GM19463 (cell line): ENCODE results near the gene FCHO2.
"Not testable (repeated sequence)": the region's sequence is repeated elsewhere in the genome, so short reads cannot be mapped to it uniquely, and the experiment has no call there.

Experiments
- ATAC-seq: cut with Tn5 transposase; IDR thresholded peaks from one replicate; pipeline ENCODE4 v1.9.1; 2021; ENCODE audit warnings: mild to moderate bottlenecking, moderate library complexity; ENCODE audit not compliant: unreplicated experiment

Gene FCHO2, protein sequence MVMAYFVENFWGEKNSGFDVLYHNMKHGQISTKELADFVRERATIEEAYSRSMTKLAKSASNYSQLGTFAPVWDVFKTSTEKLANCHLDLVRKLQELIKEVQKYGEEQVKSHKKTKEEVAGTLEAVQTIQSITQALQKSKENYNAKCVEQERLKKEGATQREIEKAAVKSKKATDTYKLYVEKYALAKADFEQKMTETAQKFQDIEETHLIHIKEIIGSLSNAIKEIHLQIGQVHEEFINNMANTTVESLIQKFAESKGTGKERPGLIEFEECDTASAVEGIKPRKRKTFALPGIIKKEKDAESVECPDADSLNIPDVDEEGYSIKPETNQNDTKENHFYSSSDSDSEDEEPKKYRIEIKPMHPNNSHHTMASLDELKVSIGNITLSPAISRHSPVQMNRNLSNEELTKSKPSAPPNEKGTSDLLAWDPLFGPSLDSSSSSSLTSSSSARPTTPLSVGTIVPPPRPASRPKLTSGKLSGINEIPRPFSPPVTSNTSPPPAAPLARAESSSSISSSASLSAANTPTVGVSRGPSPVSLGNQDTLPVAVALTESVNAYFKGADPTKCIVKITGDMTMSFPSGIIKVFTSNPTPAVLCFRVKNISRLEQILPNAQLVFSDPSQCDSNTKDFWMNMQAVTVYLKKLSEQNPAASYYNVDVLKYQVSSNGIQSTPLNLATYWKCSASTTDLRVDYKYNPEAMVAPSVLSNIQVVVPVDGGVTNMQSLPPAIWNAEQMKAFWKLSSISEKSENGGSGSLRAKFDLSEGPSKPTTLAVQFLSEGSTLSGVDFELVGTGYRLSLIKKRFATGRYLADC

GRCh38 chr5:72955768-72956323 is at the start of gene FCHO2:
FCHO2 (plus strand) TSS chr5:72956041; CDS start chr5:72956097, 56 bp downstream.
- ATAC-seq = peak; percentile 90

- ATAC-seq = no peak
Observed at GRCh38 chr5:72906806-72907205, 49.0 kb upstream of the FCHO2 start.

- no peak for ATAC-seq
Observed at GRCh38 chr5:72908664-72909063, 47.2 kb upstream of the FCHO2 start.

- ATAC-seq = no peak
Observed at GRCh38 chr5:72917371-72917776, 38.5 kb upstream of the FCHO2 start.

DNA sequence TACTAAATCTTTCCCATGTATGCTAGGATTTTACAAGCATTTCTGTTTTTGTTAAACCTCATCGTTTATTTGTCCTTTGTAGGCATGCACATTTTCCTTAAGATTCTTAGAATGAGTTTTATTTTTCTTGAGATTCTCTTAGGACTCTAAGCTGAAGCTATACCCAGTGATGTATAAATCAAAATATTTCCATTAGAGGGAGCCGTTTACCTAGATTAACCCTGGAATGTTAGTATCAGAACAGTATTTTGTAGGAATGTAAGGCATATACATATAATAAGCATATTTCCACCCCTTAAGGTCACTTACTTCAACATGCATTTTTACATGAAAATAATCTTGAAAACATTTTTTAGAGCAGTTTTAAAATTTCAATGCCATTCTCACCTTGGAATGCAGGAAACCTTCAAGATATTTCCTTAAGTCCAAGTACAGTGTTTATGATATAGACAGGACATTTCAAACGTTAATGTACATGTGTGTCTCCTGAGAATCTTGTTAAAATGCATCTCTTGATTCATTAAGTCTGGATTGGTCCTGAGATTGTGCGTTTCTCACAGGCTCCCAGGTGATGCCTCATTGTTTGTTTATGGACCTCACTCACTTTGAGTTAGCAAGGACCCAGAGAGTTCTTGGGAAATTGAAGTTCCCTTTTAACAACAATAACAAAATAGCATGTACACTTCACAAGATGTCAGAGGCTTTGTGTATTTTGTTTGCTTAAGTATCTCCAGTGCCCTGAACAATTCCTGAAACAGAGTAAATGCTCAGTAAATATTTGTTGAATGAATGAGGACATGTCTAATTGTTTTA is 34.9 kb upstream of the FCHO2 start:
- no peak for ATAC-seq

GRCh38 chr5:72921886-72922285 is 34.0 kb upstream of the FCHO2 start:
- ATAC-seq = no peak

GRCh38 chr5:72922422-72922821 is 33.4 kb upstream of the FCHO2 start:
- ATAC-seq = no peak

DNA sequence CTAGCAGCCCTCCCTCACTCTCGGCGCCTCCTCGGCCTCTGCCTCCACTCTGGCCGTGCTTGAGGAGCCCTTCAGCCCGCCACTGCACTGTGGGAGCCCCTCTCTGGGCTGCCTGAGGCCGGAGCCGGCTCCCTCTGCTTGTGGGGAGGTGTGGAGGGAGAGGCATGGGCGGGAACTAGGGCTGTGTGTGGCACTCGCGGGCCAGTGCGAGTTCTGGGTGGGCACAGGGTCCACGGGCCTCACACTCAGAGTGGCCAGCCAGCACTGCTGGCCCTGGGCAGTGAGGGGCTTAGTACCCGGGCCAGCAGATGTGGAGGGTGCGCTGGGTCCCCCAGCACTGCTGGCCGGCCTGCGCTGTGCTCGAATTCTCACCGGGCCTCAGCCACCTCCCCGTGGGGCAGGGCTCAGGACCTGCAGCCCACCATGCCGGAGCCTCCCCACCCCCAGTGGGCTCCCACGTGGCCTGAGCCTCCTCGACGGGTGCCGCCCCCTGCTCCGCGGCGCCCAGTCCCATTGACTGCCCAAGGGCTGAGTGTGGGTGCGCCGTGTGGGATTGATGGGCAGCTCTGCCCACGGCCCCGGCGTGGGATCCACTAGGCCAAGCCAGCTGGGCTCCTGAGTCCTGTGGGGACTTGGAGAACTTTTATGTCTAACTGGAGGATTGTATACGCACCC is 30.4 kb upstream of the FCHO2 start:
- ATAC-seq = no peak

DNA sequence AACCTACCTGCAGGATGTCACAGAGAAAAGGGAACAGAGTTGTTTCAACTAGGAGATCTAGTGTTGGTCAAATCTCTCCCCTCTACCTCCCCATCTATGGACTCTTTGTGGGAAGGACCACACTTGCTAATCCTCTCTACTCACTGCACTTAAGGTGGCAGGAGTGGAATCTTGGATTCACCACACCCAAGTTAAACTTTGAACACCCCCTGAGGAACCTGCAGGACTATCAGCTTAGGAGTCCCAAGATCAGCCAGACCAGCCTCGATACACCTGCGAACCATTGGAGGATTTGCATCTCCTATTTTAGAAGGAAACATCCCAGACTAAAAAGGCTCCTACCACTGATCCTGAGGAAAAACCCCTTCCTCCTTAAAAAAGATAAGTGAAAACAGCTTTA is 23.2 kb upstream of the FCHO2 start:
- not testable (repeated sequence) for ATAC-seq

- not testable (repeated sequence) for ATAC-seq
Observed at GRCh38 chr5:72934953-72935725, 20.7 kb upstream of the FCHO2 start.

DNA sequence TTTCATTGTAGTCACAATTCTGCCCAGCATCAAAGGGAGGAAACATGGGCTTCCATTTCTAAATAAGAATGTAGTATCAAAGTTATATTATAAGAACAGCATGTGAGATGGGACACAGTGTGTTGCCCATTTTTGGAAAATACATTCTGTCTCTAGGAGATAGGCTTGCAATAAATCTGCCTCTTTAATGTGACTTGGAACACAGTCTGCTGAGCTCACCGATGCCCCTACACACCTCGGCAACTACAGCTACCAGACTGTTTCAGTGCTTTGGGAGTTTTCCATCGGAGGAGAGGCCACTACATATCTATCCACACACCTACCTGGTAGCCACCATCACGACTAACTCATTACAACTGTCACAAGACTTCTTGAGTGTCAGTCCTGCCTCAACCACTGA is 18.9 kb upstream of the FCHO2 start:
- no peak for ATAC-seq

DNA sequence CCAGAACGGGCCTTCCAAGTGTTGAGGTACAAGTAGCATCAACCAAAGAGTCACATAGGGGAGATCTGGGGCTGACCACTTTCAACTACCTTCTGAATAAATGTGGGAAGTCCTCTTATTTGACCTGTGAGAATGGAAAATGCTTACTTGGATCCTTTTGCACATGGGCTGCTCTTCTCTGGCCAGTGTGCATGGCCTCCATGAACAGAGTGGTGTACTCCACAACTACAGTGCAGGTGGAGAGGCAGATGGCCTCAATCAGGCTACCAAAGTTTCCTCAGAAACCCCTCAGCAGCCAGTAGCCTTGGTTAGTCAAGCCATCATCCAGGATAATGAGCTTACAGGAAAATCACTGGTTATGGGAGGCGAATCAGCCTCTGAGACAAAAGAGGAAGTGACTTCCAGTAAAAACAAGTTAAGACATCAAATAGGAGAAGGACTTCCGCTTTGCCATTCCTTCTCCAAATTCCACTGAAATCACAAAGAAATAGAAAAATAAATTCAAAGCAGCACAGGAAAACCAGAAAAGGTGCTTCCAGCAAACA is 18.3 kb upstream of the FCHO2 start:
- no peak for ATAC-seq

- no peak for ATAC-seq
Observed at GRCh38 chr5:72938206-72938605, 17.6 kb upstream of the FCHO2 start.

GRCh38 chr5:72940082-72940481 is 15.8 kb upstream of the FCHO2 start:
- ATAC-seq = no peak

- ATAC-seq = no peak
Observed at GRCh38 chr5:72943307-72943706, 12.5 kb upstream of the FCHO2 start.

DNA sequence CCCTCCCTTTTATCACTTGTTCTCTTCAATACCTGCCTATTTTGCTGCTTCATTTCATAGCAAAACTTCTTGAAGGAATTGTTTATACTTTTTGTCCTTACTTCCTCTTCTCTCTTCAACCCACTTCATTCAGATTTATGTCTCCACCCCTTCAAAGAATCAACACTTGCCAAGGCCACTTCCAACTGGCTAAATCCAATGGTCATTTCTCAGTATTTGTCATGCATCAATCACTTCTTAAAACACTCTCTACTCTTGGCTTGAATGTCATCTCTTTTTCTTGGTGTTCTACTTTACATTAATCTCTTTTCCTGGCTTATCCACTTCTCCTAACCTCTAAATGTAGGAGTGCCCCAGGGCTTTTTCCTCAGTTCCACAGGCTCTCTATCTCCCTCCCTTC is 8.3 kb upstream of the FCHO2 start:
- ATAC-seq = no peak

GRCh38 chr5:72949481-72949880 is 6.4 kb upstream of the FCHO2 start:
- no peak for ATAC-seq

GRCh38 chr5:72951671-72952468 is 4.0 kb upstream of the FCHO2 start:
- no peak for ATAC-seq

- ATAC-seq = no peak
Observed at GRCh38 chr5:72954389-72954788, 1.5 kb upstream of the FCHO2 start.
